HG03460 (cell line): Measurements from ENCODE around the gene GRM3.

Experiments
- ATAC-seq: cut with Tn5 transposase; IDR thresholded peaks from one replicate; pipeline ENCODE4 v1.9.1; 2021; ENCODE audit not compliant: unreplicated experiment

The GRM3 gene

GRCh38 chr7:86784765-86785164, 141.1 kb downstream of the GRM3 start:
- ATAC-seq, result no peak

GRCh38 chr7:86785641-86786040, 141.9 kb downstream of the GRM3 start:
- peak; percentile 86 for ATAC-seq

GRCh38 chr7:86786376-86786775, 142.7 kb downstream of the GRM3 start:
- no peak for ATAC-seq

- no peak for ATAC-seq
These were observed 145.2 kb downstream of the GRM3 start for GRCh38 chr7:86788948-86789347.

- ATAC-seq, result peak; percentile 49
These were observed 146.7 kb downstream of the GRM3 start for GRCh38 chr7:86790383-86790782.

GRCh38 chr7:86792260-86792659, 148.6 kb downstream of the GRM3 start:
- no peak for ATAC-seq

GRCh38 chr7:86793136-86793535, 149.4 kb downstream of the GRM3 start:
- ATAC-seq, result no peak

GRCh38 chr7:86814661-86815379, 171.1 kb downstream of the GRM3 start:
- ATAC-seq, result no peak

GRCh38 chr7:86815556-86815955, 171.8 kb downstream of the GRM3 start:
- ATAC-seq, result no peak

GRCh38 chr7:86818903-86819302, 175.2 kb downstream of the GRM3 start:
- no peak for ATAC-seq

GRCh38 chr7:86823769-86824168, 180.1 kb downstream of the GRM3 start:
- ATAC-seq, result no peak

- no peak for ATAC-seq
These were observed 181.6 kb downstream of the GRM3 start for GRCh38 chr7:86825264-86825663.

- no peak for ATAC-seq
These were observed 183.2 kb downstream of the GRM3 start for GRCh38 chr7:86826948-86827347.

- no peak for ATAC-seq
These were observed 189.7 kb downstream of the GRM3 start for GRCh38 chr7:86833360-86833759.

- no peak for ATAC-seq
These were observed 193.5 kb downstream of the GRM3 start for GRCh38 chr7:86837235-86837634.

GRCh38 chr7:86844608-86845007, 200.9 kb downstream of the GRM3 start:
- no peak for ATAC-seq

- no peak for ATAC-seq
These were observed 202.9 kb downstream of the GRM3 start for GRCh38 chr7:86846494-86847190.

- no peak for ATAC-seq
These were observed 204.5 kb downstream of the GRM3 start for GRCh38 chr7:86848226-86848625.

GRCh38 chr7:86851566-86851965, 207.9 kb downstream of the GRM3 start:
- no peak for ATAC-seq

- ATAC-seq, result no peak
These were observed 219.7 kb downstream of the GRM3 start for GRCh38 chr7:86863452-86863851.

- no peak for ATAC-seq
These were observed 223.6 kb downstream of the GRM3 start for GRCh38 chr7:86867163-86867762.

GRCh38 chr7:86876146-86876545, 232.4 kb downstream of the GRM3 start:
- no peak for ATAC-seq
